ENCODE data around the gene PER2. TPM values are rescaled to one million over a fixed set of nuclear protein-coding genes. Genes with fewer than 3 reads are reported as not detected.

Gene PER2
- total and polyA plus RNA-seq, 2 of the 13 experiments (the other 11 are each of a cell fraction or from before 2014, with no cell fraction given): 5.1 to 9.4 TPM

DNA sequence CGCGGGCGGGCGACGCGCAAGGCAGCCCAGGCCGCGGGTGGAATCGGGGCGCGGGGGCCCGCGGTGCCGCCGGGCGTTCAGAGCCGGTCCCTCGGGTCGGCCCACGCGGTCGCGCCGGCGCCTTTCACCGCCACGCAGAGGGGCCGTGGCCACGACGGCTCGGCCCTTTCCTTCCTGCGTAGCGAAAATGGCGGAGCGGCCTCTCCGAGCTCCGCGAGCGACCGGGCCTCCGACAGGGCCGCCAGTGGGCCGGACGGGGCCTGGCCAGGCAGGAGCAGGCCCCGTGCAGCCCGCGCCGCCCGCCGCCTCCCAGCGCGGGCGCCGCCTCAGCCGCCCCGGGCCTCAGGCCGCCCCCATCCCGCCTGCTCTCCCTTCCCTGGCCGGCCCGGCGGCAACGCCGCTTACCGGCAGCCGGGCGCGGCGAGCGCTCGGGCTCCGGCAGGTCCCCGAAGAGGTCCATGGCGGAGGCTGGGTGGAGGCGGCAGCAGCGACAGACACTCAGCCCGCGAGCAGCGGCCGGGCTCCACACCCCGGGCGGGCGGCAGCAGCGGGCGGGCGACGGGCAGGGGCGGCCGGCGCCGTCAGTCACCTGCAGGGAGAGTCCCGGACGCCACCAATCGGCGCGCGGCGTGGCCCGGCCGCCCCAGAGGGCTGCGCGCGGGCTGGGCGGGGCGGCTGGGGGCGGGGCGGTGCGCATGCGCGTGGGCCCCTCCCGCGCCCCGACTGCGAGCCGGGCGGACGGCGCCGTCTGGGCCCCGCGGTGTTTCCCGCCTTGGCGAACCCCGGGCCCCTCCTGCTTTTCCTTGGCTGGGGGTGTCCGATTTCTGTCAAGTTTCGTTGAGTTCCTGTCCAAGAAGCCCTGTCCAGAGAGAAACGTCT, 85.1 kb downstream of the PER2 start, which contains the start of gene ILKAP (continued):
- TF ChIP-seq, protein P1, sequence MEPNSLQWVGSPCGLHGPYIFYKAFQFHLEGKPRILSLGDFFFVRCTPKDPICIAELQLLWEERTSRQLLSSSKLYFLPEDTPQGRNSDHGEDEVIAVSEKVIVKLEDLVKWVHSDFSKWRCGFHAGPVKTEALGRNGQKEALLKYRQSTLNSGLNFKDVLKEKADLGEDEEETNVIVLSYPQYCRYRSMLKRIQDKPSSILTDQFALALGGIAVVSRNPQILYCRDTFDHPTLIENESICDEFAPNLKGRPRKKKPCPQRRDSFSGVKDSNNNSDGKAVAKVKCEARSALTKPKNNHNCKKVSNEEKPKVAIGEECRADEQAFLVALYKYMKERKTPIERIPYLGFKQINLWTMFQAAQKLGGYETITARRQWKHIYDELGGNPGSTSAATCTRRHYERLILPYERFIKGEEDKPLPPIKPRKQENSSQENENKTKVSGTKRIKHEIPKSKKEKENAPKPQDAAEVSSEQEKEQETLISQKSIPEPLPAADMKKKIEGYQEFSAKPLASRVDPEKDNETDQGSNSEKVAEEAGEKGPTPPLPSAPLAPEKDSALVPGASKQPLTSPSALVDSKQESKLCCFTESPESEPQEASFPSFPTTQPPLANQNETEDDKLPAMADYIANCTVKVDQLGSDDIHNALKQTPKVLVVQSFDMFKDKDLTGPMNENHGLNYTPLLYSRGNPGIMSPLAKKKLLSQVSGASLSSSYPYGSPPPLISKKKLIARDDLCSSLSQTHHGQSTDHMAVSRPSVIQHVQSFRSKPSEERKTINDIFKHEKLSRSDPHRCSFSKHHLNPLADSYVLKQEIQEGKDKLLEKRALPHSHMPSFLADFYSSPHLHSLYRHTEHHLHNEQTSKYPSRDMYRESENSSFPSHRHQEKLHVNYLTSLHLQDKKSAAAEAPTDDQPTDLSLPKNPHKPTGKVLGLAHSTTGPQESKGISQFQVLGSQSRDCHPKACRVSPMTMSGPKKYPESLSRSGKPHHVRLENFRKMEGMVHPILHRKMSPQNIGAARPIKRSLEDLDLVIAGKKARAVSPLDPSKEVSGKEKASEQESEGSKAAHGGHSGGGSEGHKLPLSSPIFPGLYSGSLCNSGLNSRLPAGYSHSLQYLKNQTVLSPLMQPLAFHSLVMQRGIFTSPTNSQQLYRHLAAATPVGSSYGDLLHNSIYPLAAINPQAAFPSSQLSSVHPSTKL (CRISPR knock-in tag; IDR thresholded peaks at IDR 0.05): peak; percentile 25; the same call in 1 of the 2 replicates
- TF ChIP-seq ZNF841 (CRISPR knock-in tag; IDR thresholded peaks at IDR 0.05; ENCODE audit: borderline replicate concordance): peak; percentile 67; the same call in 1 of the 2 replicates
- TF ChIP-seq, protein P2, sequence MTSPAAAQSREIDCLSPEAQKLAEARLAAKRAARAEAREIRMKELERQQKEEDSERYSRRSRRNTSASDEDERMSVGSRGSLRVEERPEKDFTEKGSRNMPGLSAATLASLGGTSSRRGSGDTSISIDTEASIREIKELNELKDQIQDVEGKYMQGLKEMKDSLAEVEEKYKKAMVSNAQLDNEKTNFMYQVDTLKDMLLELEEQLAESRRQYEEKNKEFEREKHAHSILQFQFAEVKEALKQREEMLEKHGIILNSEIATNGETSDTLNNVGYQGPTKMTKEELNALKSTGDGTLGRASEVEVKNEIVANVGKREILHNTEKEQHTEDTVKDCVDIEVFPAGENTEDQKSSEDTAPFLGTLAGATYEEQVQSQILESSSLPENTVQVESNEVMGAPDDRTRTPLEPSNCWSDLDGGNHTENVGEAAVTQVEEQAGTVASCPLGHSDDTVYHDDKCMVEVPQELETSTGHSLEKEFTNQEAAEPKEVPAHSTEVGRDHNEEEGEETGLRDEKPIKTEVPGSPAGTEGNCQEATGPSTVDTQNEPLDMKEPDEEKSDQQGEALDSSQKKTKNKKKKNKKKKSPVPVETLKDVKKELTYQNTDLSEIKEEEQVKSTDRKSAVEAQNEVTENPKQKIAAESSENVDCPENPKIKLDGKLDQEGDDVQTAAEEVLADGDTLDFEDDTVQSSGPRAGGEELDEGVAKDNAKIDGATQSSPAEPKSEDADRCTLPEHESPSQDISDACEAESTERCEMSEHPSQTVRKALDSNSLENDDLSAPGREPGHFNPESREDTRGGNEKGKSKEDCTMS (CRISPR knock-in tag; conservative IDR thresholded peaks at IDR 0.05): no peak
- TF ChIP-seq NCOA5 (CRISPR knock-in tag; IDR thresholded peaks at IDR 0.05): no peak
- no peak for TF ChIP-seq ZNF282 (IDR thresholded peaks at IDR 0.05; ENCODE audit: partially characterized antibody)
- TF ChIP-seq BORCS8-MEF2B (CRISPR knock-in tag; IDR thresholded peaks at IDR 0.05): peak; percentile 95
- TF ChIP-seq, protein P3, sequence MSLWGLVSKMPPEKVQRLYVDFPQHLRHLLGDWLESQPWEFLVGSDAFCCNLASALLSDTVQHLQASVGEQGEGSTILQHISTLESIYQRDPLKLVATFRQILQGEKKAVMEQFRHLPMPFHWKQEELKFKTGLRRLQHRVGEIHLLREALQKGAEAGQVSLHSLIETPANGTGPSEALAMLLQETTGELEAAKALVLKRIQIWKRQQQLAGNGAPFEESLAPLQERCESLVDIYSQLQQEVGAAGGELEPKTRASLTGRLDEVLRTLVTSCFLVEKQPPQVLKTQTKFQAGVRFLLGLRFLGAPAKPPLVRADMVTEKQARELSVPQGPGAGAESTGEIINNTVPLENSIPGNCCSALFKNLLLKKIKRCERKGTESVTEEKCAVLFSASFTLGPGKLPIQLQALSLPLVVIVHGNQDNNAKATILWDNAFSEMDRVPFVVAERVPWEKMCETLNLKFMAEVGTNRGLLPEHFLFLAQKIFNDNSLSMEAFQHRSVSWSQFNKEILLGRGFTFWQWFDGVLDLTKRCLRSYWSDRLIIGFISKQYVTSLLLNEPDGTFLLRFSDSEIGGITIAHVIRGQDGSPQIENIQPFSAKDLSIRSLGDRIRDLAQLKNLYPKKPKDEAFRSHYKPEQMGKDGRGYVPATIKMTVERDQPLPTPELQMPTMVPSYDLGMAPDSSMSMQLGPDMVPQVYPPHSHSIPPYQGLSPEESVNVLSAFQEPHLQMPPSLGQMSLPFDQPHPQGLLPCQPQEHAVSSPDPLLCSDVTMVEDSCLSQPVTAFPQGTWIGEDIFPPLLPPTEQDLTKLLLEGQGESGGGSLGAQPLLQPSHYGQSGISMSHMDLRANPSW (CRISPR knock-in tag; IDR thresholded peaks at IDR 0.05; ENCODE audit: borderline replicate concordance): no peak
- TF ChIP-seq ZMAT5 (CRISPR knock-in tag; IDR thresholded peaks at IDR 0.05; ENCODE audit: borderline replicate concordance, low read depth): no peak
- peak; percentile 75; the same call in 1 of the 2 replicates for TF ChIP-seq REPIN1 (CRISPR knock-in tag; IDR thresholded peaks at IDR 0.05; ENCODE audit: borderline replicate concordance, low read depth)
- 0 out of 2 replicates have a peak, but pooled peaks have one; percentile 4 for TF ChIP-seq ZNF724P (CRISPR knock-in tag; IDR thresholded peaks at IDR 0.05; ENCODE audit: borderline replicate concordance)
- no peak for TF ChIP-seq KDM6A (CRISPR knock-in tag; IDR thresholded peaks at IDR 0.05; ENCODE audit: low read depth)
- no peak for TF ChIP-seq KDM4B (CRISPR knock-in tag; IDR thresholded peaks at IDR 0.05)
- TF ChIP-seq ISX (CRISPR knock-in tag; conservative IDR thresholded peaks at IDR 0.05): 0 out of 2 replicates have a peak, but pooled peaks have one; percentile 41
- TF ChIP-seq, protein P4, sequence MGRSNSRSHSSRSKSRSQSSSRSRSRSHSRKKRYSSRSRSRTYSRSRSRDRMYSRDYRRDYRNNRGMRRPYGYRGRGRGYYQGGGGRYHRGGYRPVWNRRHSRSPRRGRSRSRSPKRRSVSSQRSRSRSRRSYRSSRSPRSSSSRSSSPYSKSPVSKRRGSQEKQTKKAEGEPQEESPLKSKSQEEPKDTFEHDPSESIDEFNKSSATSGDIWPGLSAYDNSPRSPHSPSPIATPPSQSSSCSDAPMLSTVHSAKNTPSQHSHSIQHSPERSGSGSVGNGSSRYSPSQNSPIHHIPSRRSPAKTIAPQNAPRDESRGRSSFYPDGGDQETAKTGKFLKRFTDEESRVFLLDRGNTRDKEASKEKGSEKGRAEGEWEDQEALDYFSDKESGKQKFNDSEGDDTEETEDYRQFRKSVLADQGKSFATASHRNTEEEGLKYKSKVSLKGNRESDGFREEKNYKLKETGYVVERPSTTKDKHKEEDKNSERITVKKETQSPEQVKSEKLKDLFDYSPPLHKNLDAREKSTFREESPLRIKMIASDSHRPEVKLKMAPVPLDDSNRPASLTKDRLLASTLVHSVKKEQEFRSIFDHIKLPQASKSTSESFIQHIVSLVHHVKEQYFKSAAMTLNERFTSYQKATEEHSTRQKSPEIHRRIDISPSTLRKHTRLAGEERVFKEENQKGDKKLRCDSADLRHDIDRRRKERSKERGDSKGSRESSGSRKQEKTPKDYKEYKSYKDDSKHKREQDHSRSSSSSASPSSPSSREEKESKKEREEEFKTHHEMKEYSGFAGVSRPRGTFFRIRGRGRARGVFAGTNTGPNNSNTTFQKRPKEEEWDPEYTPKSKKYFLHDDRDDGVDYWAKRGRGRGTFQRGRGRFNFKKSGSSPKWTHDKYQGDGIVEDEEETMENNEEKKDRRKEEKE (IDR thresholded peaks at IDR 0.05): no peak
- TF ChIP-seq ZNF780A (CRISPR knock-in tag; IDR thresholded peaks at IDR 0.05): no peak
- no peak for TF ChIP-seq TBX3 (IDR thresholded peaks at IDR 0.05; ENCODE audit: borderline replicate concordance)
